ENCODE data around the gene RAD51B. TPM values are rescaled to one million over a fixed set of nuclear protein-coding genes. Genes with fewer than 3 reads are reported as not detected.

Gene RAD51B
- total RNA-seq, 4 donors from 2014 or later, result 8.9 to 30.3 (median 10.4) TPM

- TF ChIP-seq CTCF (IDR thresholded peaks at IDR 0.05), result no peak
- no peak for DNase-seq (ENCODE audit: low spot score)
- ATAC-seq (ENCODE audit: low FRiP score), result no peak
Measured at GRCh38 chr14:68337279-68337678, 517.7 kb downstream of the RAD51B start.

GRCh38 chr14:68340262-68340661, 520.7 kb downstream of the RAD51B start:
- DNase-seq (ENCODE audit: low spot score) (no peak), ATAC-seq (ENCODE audit: low FRiP score) (no peak)
- TF ChIP-seq CTCF (IDR thresholded peaks at IDR 0.05), result no peak

- no peak for TF ChIP-seq CTCF (IDR thresholded peaks at IDR 0.05)
- ATAC-seq (ENCODE audit: low FRiP score), result no peak
- DNase-seq (ENCODE audit: low spot score), result no peak
Measured at GRCh38 chr14:68341411-68342212, 522.0 kb downstream of the RAD51B start.

- no peak for TF ChIP-seq CTCF (IDR thresholded peaks at IDR 0.05)
Measured at GRCh38 chr14:68342216-68342763, 522.7 kb downstream of the RAD51B start.

GRCh38 chr14:68343534-68344118, 524.0 kb downstream of the RAD51B start:
- TF ChIP-seq CTCF (IDR thresholded peaks at IDR 0.05), result no peak
- no peak for ATAC-seq (ENCODE audit: low FRiP score)
- DNase-seq (ENCODE audit: low spot score), result no peak

More at GRCh38 chr14:68342216-68342763, 522.7 kb downstream of the RAD51B start:
- DNase-seq (ENCODE audit: low spot score) (no peak), ATAC-seq (ENCODE audit: low FRiP score) (no peak)

GRCh38 chr14:68345738-68346137, 526.2 kb downstream of the RAD51B start:
- DNase-seq (ENCODE audit: low spot score) (no peak), ATAC-seq (ENCODE audit: low FRiP score) (no peak)
- TF ChIP-seq CTCF (IDR thresholded peaks at IDR 0.05), result no peak

Data from omental fat pad (tissue), 4 donors.